GM12878 (cell line): Measurements from ENCODE around the gene POU3F2. TPM values are rescaled to one million over a fixed set of nuclear protein-coding genes. Genes with fewer than 3 reads are reported as not detected.

ENCODE experiments used
- ATAC-seq: fragments of 200-7000 bp; cut with Tn5 transposase; 3 replicates; pipeline ENCODE4 v1.9.1; 2020; ENCODE audit warnings: mild to moderate bottlenecking, moderate library complexity
- BruUV-seq: library from RNA; stranded (reverse); fragments of 400-500 nt; replicated peaks from 2 replicates; lab custom pipeline; 2021; lab: Mats Ljungman, UMichigan
- CTCF ChIA-PET: fragments of 300-600 bp; sonication (Branson Sonifier 250); formaldehyde crosslinking; extraction: SDS; loops from one replicate; lab custom pipeline; 2021; ENCODE audit warnings: inconsistent platforms; lab: Yijun Ruan, JAX
- POLR2A ChIA-PET: fragments of 350-600 bp; formaldehyde crosslinking; extraction: SDS; loops from one replicate; lab custom pipeline; 2021; ENCODE audit warnings: inconsistent platforms; lab: Charles Lee
- RAD21 ChIA-PET: fragments of 300-600 bp; sonication (Branson Sonifier 250); formaldehyde crosslinking; loops from one replicate; lab custom pipeline; 2023; ENCODE audit warnings: antibody characterized with exemption; ENCODE audit not compliant: unreplicated experiment; lab: Charles Lee
- SMC1A ChIA-PET: fragments of 300-600 bp; sonication (Branson Sonifier 250); formaldehyde crosslinking; loops from one replicate; lab custom pipeline; 2023; ENCODE audit not compliant: unreplicated experiment, uncharacterized antibody; lab: Charles Lee
- DNase-seq: peaks from one replicate; pipeline ENCODE4 v3.0.0-alpha.2; 2011; ENCODE audit warnings: low read depth, low spot score
- FAIRE-seq: peaks from 3 replicates; lab custom pipeline; 2011; peaks lifted over from hg19 to GRCh38; lab: Jason Lieb, UNC
- H2AFZ ChIP-seq: 2 replicates; pipeline ENCODE4 v1.6.0; 2011; ENCODE audit warnings: low read depth, low read length, control low read depth; ENCODE audit not compliant: control insufficient read depth
- H3K27ac ChIP-seq: 2 replicates; pipeline ENCODE4 v1.5.1; 2011; ENCODE audit warnings: control low read depth; ENCODE audit not compliant: control insufficient read depth, insufficient read depth
- H3K27me3 ChIP-seq, 2 experiments: replicated peaks in 1 of 2; 2 replicates each; pipeline versions ENCODE4 v1.6.0 to v1.6.1; 2011; ENCODE audit warnings: low read length in 1 of 2; ENCODE audit not compliant: control insufficient read depth in 2 of 2, insufficient read depth in 2 of 2
- H3K36me3 ChIP-seq, 2 experiments: 2 replicates each; pipeline ENCODE4 v1.5.1; 2011; ENCODE audit warnings: low read length in 1 of 2; ENCODE audit not compliant: control insufficient read depth in 2 of 2, insufficient read depth in 2 of 2
- H3K4me1 ChIP-seq: 2 replicates; pipeline ENCODE4 v1.6.1; 2011; ENCODE audit warnings: mild to moderate bottlenecking, low read length, moderate library complexity, mixed read lengths; ENCODE audit not compliant: control insufficient read depth, insufficient read depth
- H3K4me2 ChIP-seq: 2 replicates; pipeline ENCODE4 v1.6.0; 2011; ENCODE audit warnings: control low read depth; ENCODE audit not compliant: control insufficient read depth, insufficient read depth
- H3K4me3 ChIP-seq: fragments of 200-600 bp; sonication (generic); 2 replicates; pipeline ENCODE4 v1.5.1; 2016
- H3K79me2 ChIP-seq: 2 replicates; pipeline ENCODE4 v1.6.0; 2011; ENCODE audit warnings: low read length; ENCODE audit not compliant: control insufficient read depth, insufficient read depth
- H3K9ac ChIP-seq: 2 replicates; pipeline ENCODE4 v1.8.0; 2011; ENCODE audit warnings: low read length, control low read depth, mixed read lengths; ENCODE audit not compliant: control insufficient read depth, insufficient read depth
- H3K9me3 ChIP-seq: replicated peaks from 3 replicates; pipeline ENCODE4 v1.5.1; 2011; ENCODE audit warnings: mild to moderate bottlenecking, low read length; ENCODE audit not compliant: control insufficient read depth, insufficient read depth
- H4K20me1 ChIP-seq: 2 replicates; pipeline ENCODE4 v1.6.0; 2011; ENCODE audit not compliant: control insufficient read depth, insufficient read depth
- CEBPB ChIP-seq, 2 experiments: fragments of 150-350 bp in 1 of 2; IDR thresholded peaks; 2 replicates each; pipeline ENCODE4 v1.6.1; 2012 to 2014; ENCODE audit warnings: low read depth in 2 of 2, low read length in 2 of 2, borderline replicate concordance in 1 of 2, inconsistent platforms in 1 of 2
- CREB1 ChIP-seq: IDR thresholded peaks from 2 replicates; pipeline ENCODE4 v1.6.1; 2012; ENCODE audit warnings: low read depth, mild to moderate bottlenecking, inconsistent platforms
- ETV6 ChIP-seq, 2 experiments: fragments of 450-650 bp in 1 of 2; IDR thresholded peaks in 1 of 2; conservative IDR thresholded peaks in 1 of 2; 2 replicates each; pipeline ENCODE4 v1.6.1; 2014; ENCODE audit warnings: antibody characterized with exemption in 1 of 2, borderline replicate concordance in 1 of 2, low read depth in 1 of 2, mild to moderate bottlenecking in 1 of 2, moderate library complexity in 1 of 2
- HDAC2 ChIP-seq: fragments of 200-600 bp; sonication (generic); IDR thresholded peaks from 2 replicates; pipeline ENCODE4 v1.6.1; 2017
- MEF2B ChIP-seq: fragments of 450-650 bp; IDR thresholded peaks from 2 replicates; pipeline ENCODE4 v1.6.1; 2018; ENCODE audit warnings: mild to moderate bottlenecking, moderate library complexity; ENCODE audit not compliant: partially characterized antibody, poor library complexity, severe bottlenecking
- MYB ChIP-seq: fragments of 150-350 bp; IDR thresholded peaks from 2 replicates; pipeline ENCODE4 v1.6.1; 2014; ENCODE audit warnings: mild to moderate bottlenecking, low read depth, low read length, borderline replicate concordance
- NBN ChIP-seq: fragments of 450-650 bp; IDR thresholded peaks from 2 replicates; pipeline ENCODE4 v1.6.1; 2016
- PBX3 ChIP-seq: IDR thresholded peaks from 2 replicates; pipeline ENCODE4 v1.6.1; 2011; ENCODE audit warnings: mild to moderate bottlenecking, low read depth, low read length, moderate library complexity; ENCODE audit not compliant: insufficient replicate concordance
- WGBS: methylation state at CpG from one replicate; pipeline ENCODE4 v1.1.6; 2016; ENCODE audit warnings: low lambda C conversion rate; ENCODE audit not compliant: insufficient replicate concordance, insufficient coverage; ENCODE audit errors: missing lambda C conversion rate; 5-methylcytosine and 5-hydroxymethylcytosine counted together
- in situ Hi-C: fragments of 300-500 bp; cut with MboI; formaldehyde crosslinking; loops from 9 replicates; pipeline ENCODE4 v1.14.3; 2018; ENCODE audit warnings: mixed read lengths
- intact Hi-C: fragments of 100-400 bp; cut with micrococcal nuclease; formaldehyde crosslinking; loops from one replicate; pipeline ENCODE4 v1.14.2; 2022; ENCODE audit not compliant: unreplicated experiment
- polyA plus RNA-seq, 11 experiments: library from polyadenylated mRNA; depleted of rRNA in 4 of 11; unstranded in 6 of 11; stranded (reverse) in 5 of 11; fragments of >200 nt; fragmentation: Nextera tagmentation in 4 of 11; fragmentation: Illumina TruSeq in 1 of 11; extraction: Ambion mirVana in 4 of 11; extraction: Trizol in 1 of 11; gene quantifications; 1 replicate in 1 of 11; 2 replicates in 10 of 11; pipeline versions ENCODE4 v1.2.1 to v1.2.3, GENCODE V29; 2011 to 2016; ENCODE audit warnings: inconsistent platforms in 2 of 11, missing spikeins in 2 of 11, low read depth in 1 of 11
- total RNA-seq, 4 experiments: library from RNA; depleted of rRNA in 3 of 4; stranded (reverse); fragments of >200 nt in 3 of 4; fragmentation: Illumina TruSeq in 1 of 4; extraction: Trizol in 1 of 4; gene quantifications; 2 replicates each; pipeline versions ENCODE4 v1.2.1 to v1.2.3, GENCODE V29; 2013 to 2021
- TF ChIP-seq, protein P1 (sequence below): fragments of 450-650 bp; IDR thresholded peaks from 2 replicates; pipeline ENCODE4 v1.6.1; 2016; ENCODE audit warnings: mild to moderate bottlenecking
- TF ChIP-seq, protein P2 (sequence below): fragments of 450-650 bp; IDR thresholded peaks from 2 replicates; pipeline ENCODE4 v1.6.1; 2017; ENCODE audit warnings: mild to moderate bottlenecking, moderate library complexity

POU3F2 gene
- total and polyA plus RNA-seq, 10 of the 15 experiments (the other 5 are each of a cell fraction or from before 2014, with no cell fraction given): not detected

- RAD21 ChIA-PET: no interaction called here
- TF ChIP-seq, protein P1, sequence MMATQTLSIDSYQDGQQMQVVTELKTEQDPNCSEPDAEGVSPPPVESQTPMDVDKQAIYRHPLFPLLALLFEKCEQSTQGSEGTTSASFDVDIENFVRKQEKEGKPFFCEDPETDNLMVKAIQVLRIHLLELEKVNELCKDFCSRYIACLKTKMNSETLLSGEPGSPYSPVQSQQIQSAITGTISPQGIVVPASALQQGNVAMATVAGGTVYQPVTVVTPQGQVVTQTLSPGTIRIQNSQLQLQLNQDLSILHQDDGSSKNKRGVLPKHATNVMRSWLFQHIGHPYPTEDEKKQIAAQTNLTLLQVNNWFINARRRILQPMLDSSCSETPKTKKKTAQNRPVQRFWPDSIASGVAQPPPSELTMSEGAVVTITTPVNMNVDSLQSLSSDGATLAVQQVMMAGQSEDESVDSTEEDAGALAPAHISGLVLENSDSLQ: no peak
- TF ChIP-seq HDAC2 (no peak), CREB1 (no peak), MYB (no peak), NBN (no peak), PBX3 (no peak), CEBPB (IDR thresholded peaks at IDR 0.05; ENCODE audit: borderline replicate concordance in 1 of 2, low read depth in 2 of 2, low read length in 2 of 2) (no peak), MEF2B (no peak), ETV6 (conservative IDR thresholded peaks at IDR 0.05 in 1 of 2, IDR thresholded peaks at IDR 0.05 in 1 of 2; ENCODE audit: borderline replicate concordance in 1 of 2, low read depth in 1 of 2) (no peak)
- TF ChIP-seq, protein P2, sequence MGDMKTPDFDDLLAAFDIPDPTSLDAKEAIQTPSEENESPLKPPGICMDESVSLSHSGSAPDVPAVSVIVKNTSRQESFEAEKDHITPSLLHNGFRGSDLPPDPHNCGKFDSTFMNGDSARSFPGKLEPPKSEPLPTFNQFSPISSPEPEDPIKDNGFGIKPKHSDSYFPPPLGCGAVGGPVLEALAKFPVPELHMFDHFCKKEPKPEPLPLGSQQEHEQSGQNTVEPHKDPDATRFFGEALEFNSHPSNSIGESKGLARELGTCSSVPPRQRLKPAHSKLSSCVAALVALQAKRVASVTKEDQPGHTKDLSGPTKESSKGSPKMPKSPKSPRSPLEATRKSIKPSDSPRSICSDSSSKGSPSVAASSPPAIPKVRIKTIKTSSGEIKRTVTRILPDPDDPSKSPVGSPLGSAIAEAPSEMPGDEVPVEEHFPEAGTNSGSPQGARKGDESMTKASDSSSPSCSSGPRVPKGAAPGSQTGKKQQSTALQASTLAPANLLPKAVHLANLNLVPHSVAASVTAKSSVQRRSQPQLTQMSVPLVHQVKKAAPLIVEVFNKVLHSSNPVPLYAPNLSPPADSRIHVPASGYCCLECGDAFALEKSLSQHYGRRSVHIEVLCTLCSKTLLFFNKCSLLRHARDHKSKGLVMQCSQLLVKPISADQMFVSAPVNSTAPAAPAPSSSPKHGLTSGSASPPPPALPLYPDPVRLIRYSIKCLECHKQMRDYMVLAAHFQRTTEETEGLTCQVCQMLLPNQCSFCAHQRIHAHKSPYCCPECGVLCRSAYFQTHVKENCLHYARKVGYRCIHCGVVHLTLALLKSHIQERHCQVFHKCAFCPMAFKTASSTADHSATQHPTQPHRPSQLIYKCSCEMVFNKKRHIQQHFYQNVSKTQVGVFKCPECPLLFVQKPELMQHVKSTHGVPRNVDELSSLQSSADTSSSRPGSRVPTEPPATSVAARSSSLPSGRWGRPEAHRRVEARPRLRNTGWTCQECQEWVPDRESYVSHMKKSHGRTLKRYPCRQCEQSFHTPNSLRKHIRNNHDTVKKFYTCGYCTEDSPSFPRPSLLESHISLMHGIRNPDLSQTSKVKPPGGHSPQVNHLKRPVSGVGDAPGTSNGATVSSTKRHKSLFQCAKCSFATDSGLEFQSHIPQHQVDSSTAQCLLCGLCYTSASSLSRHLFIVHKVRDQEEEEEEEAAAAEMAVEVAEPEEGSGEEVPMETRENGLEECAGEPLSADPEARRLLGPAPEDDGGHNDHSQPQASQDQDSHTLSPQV: no peak
- TF ChIP-seq, all 136 proteins: peak for 0
- H3K4me2 ChIP-seq: no peak overlapping the region
- ChIA-PET POLR2A (no interaction called here), CTCF (interaction anchor here (1.4 kb wide), 1 partner anchor 17 kb away, joined by 4 read pairs; no protein-coding TSS in a partner anchor), SMC1A (no interaction called here)
- H3K9ac ChIP-seq: no peak overlapping the region
- H3K36me3 ChIP-seq: no peaks in the 10 kb centered on the region
- no peaks in the 10 kb centered on the region for H3K4me1 ChIP-seq
- no peak overlapping the region for H2AFZ ChIP-seq
- no peaks in the 10 kb centered on the region; the same call in 2 of the 3 replicates for H3K9me3 ChIP-seq
- no peaks in the 10 kb centered on the region for H3K79me2 ChIP-seq
- 20% methylated on average over 12 of the region's 12 CpGs for WGBS
- in situ Hi-C loops: no loop called here
- no peak overlapping the region for H3K4me3 ChIP-seq
- intact Hi-C loops: no loop called here
- no peaks in the 10 kb centered on the region for H4K20me1 ChIP-seq
- H3K27me3 ChIP-seq: peaks cover 19 to 44% of the 10 kb centered on the region in 2 experiments
- FAIRE-seq (no peak), ATAC-seq (no peak; the same call in 2 of the 3 replicates), DNase-seq (no peak)
- BruUV-seq: no TSS peak
- no peak overlapping the region for H3K27ac ChIP-seq
These were observed 6.1 kb upstream of the POU3F2 start for GRCh38 chr6:98828211-98828788.
